Measurements from ENCODE around the gene SHISA9.

SHISA9 gene

GRCh38 chr16:13076878-13077277 is 175.5 kb downstream of the SHISA9 start:
- DNase-seq (ENCODE audit: low read depth), result no peak

- DNase-seq (ENCODE audit: low read depth), result no peak
Observed at GRCh38 chr16:13077816-13078215, 176.4 kb downstream of the SHISA9 start.

- DNase-seq (ENCODE audit: low read depth), result no peak
Observed at GRCh38 chr16:13080531-13080930, 179.1 kb downstream of the SHISA9 start.

GRCh38 chr16:13081825-13082331 is 180.5 kb downstream of the SHISA9 start:
- DNase-seq (ENCODE audit: low read depth), result no peak

GRCh38 chr16:13083681-13084080 is 182.3 kb downstream of the SHISA9 start:
- DNase-seq (ENCODE audit: low read depth), result no peak

GRCh38 chr16:13084331-13084730 is 182.9 kb downstream of the SHISA9 start:
- no peak for DNase-seq (ENCODE audit: low read depth)

GRCh38 chr16:13093661-13094060 is 192.3 kb downstream of the SHISA9 start:
- no peak for DNase-seq (ENCODE audit: low read depth)

GRCh38 chr16:13095061-13095460 is 193.7 kb downstream of the SHISA9 start:
- DNase-seq (ENCODE audit: low read depth), result no peak

- no peak for DNase-seq (ENCODE audit: low read depth)
Observed at GRCh38 chr16:13098536-13098935, 197.1 kb downstream of the SHISA9 start.

- DNase-seq (ENCODE audit: low read depth), result no peak
Observed at GRCh38 chr16:13099822-13100221, 198.4 kb downstream of the SHISA9 start.

GRCh38 chr16:13100970-13101369 is 199.6 kb downstream of the SHISA9 start:
- DNase-seq (ENCODE audit: low read depth), result no peak

GRCh38 chr16:13101828-13102227 is 200.4 kb downstream of the SHISA9 start:
- no peak for DNase-seq (ENCODE audit: low read depth)

- DNase-seq (ENCODE audit: low read depth), result no peak
Observed at GRCh38 chr16:13102401-13102800, 201.0 kb downstream of the SHISA9 start.

- DNase-seq (ENCODE audit: low read depth), result no peak
Observed at GRCh38 chr16:13103831-13104530, 202.6 kb downstream of the SHISA9 start.

- no peak for DNase-seq (ENCODE audit: low read depth)
Observed at GRCh38 chr16:13104772-13105171, 203.4 kb downstream of the SHISA9 start.

GRCh38 chr16:13105427-13105826 is 204.0 kb downstream of the SHISA9 start:
- DNase-seq (ENCODE audit: low read depth), result no peak

GRCh38 chr16:13106464-13106863 is 205.1 kb downstream of the SHISA9 start:
- DNase-seq (ENCODE audit: low read depth), result no peak

- DNase-seq (ENCODE audit: low read depth), result no peak
Observed at GRCh38 chr16:13108126-13108525, 206.7 kb downstream of the SHISA9 start.

- DNase-seq (ENCODE audit: low read depth), result no peak
Observed at GRCh38 chr16:13109171-13109570, 207.8 kb downstream of the SHISA9 start.

GRCh38 chr16:13110124-13110796 is 208.9 kb downstream of the SHISA9 start:
- DNase-seq (ENCODE audit: low read depth), result no peak

GRCh38 chr16:13111747-13112146 is 210.3 kb downstream of the SHISA9 start:
- no peak for DNase-seq (ENCODE audit: low read depth)

- DNase-seq (ENCODE audit: low read depth), result no peak
Observed at GRCh38 chr16:13113741-13114140, 212.3 kb downstream of the SHISA9 start.

- no peak for DNase-seq (ENCODE audit: low read depth)
Observed at GRCh38 chr16:13118091-13118490, 216.7 kb downstream of the SHISA9 start.

GRCh38 chr16:13120091-13120490 is 218.7 kb downstream of the SHISA9 start:
- no peak for DNase-seq (ENCODE audit: low read depth)

All from activated T-helper 1 cell treated with Interleukin-2 at 50 U/mL for 16 hours (primary cell).